ENCODE measurements around the gene FILIP1L. TPM values are rescaled to one million over a fixed set of nuclear protein-coding genes. Genes with fewer than 3 reads are reported as not detected.

The FILIP1L gene
- total and polyA plus RNA-seq, 2 of the 13 experiments (the other 11 are each of a cell fraction or from before 2014, with no cell fraction given) = 8.1 to 187 TPM

DNA sequence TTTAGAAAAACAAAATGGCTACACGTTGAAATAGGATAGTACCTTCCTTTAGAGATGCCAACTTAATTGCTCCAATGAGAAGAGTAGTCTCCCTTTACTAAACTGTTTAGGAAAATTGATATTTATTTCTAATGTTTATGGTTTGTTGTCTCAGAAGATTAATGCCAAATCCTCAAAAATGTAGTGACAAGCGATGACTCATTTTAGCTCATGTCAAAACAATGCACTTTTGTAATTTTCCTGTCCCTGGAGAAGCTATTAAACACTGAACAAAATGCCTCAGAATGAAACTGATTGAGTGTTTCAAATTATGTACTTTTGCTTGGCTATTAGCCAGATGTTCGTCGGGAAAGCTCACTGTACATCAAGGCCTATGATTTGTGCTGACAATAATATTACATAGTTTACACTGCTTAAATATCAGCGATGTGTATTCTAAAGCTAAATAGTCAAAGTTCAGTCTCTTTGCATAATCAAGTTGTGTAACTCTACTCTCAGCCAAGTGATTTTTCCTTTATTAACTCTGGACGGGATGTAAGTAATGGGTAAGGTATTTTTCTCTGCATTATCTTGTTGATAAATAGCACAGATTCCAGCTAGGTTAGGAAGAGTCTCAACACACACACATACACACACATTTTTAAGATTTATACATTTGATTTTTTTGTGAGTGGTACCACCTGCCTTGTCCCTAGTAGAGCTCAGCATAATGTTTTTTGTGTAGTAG is 212.9 kb downstream of the FILIP1L start (continued):
- peak; percentile 71 for TF ChIP-seq KAT8 (CRISPR knock-in tag; IDR thresholded peaks at IDR 0.05)
- TF ChIP-seq TBP (CRISPR knock-in tag; IDR thresholded peaks at IDR 0.05) = no peak
- TF ChIP-seq ELF3 (CRISPR knock-in tag; IDR thresholded peaks at IDR 0.05) = peak; percentile 81
- TF ChIP-seq SP5 (CRISPR knock-in tag; IDR thresholded peaks at IDR 0.05; ENCODE audit: borderline replicate concordance, low read depth) = no peak
- peak; percentile 90; the same call in 1 of the 2 replicates for TF ChIP-seq ZBTB20 (CRISPR knock-in tag; IDR thresholded peaks at IDR 0.05; ENCODE audit: borderline replicate concordance, low read depth)
- TF ChIP-seq THAP11 (CRISPR knock-in tag; IDR thresholded peaks at IDR 0.05) = peak; percentile 60
- TF ChIP-seq, protein P1, sequence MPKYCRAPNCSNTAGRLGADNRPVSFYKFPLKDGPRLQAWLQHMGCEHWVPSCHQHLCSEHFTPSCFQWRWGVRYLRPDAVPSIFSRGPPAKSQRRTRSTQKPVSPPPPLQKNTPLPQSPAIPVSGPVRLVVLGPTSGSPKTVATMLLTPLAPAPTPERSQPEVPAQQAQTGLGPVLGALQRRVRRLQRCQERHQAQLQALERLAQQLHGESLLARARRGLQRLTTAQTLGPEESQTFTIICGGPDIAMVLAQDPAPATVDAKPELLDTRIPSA (CRISPR knock-in tag; IDR thresholded peaks at IDR 0.05; ENCODE audit: borderline replicate concordance) = no peak
- TF ChIP-seq KDM5A (IDR thresholded peaks at IDR 0.05; ENCODE audit: borderline replicate concordance, low read length) = 0 out of 2 replicates have a peak, but pooled peaks have one; percentile 26

DNA sequence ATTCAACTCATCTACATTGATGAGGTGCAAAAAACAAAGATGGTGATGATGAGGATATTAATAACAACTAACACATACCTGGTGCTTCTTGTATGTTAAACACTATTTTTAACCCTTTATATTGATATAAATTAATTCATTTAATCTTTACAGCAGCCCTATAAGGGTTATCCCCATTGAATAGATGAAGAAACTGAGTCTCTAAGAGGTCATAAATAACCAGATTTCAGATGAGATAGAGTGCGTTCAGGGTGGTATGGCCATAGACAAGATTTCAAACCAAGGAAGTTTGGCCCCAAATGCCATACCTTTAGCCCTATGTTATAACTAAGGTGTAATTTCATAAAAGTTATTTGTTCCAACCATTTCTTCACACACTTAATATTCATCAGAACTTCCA is 214.1 kb downstream of the FILIP1L start:
- Histone ChIP-seq H3K79me2 (ENCODE audit: insufficient read depth, low read length) (peaks cover 4% of the 10 kb centered on the region), H3K36me3 (replicated peaks in 1 of 2; ENCODE audit: control insufficient read depth in 1 of 2, insufficient read depth in 2 of 2, low read length in 2 of 2) (no peaks in the 10 kb centered on the region), H3K9me3 (ENCODE audit: low read length) (no peaks in the 10 kb centered on the region), H2AFZ (ENCODE audit: low read length) (no peak overlapping the region), H3K4me2 (ENCODE audit: low read depth, low read length) (peak overlapping the region; percentile 49; the same call in 1 of the 2 replicates), H4K20me1 (ENCODE audit: insufficient read depth, low read length) (no peaks in the 10 kb centered on the region), H3K27ac (ENCODE audit: extremely low read length, insufficient read depth, low read length) (peak overlapping the region; percentile 73), H3K4me1 (ENCODE audit: insufficient read depth, low read length) (peaks cover 80% of the 10 kb centered on the region), H3K27me3 (ENCODE audit: control insufficient read depth in 1 of 2, insufficient read depth in 2 of 2, low read length in 2 of 2) (no peaks in the 10 kb centered on the region), H3K9ac (ENCODE audit: insufficient read depth, low read depth, low read length) (no peak overlapping the region), H3K4me3 (replicated peaks in 1 of 3; ENCODE audit: insufficient read depth in 1 of 3, low read depth in 2 of 3, low read length in 3 of 3) (no peak overlapping the region)
- CTCF ChIA-PET (ENCODE audit: low intra/inter-chr PET ratio, low total read pairs) = no interaction called here
- in situ Hi-C loops (cut with HindIII; ENCODE audit: extremely low pct_ligation_motif_present, low pct_unique_long_range_greater_than_20kb) (no loop called here), intact Hi-C loops (cut with micrococcal nuclease; ENCODE audit: unreplicated experiment) (loop anchor here (2.0 kb wide), 1 partner anchor 21 kb away; no protein-coding TSS in a partner anchor)
- no peak for TF ChIP-seq SRSF9 (IDR thresholded peaks at IDR 0.05; ENCODE audit: borderline replicate concordance, insufficient read depth, low read depth, low read length, poor library complexity, severe bottlenecking)
- peak; percentile 51; the same call in 1 of the 2 replicates for TF ChIP-seq ZNF629 (CRISPR knock-in tag; conservative IDR thresholded peaks at IDR 0.05)
- BruUV-seq (replicated peaks) = no TSS peak
- FAIRE-seq (no peak), DNase-seq (ENCODE audit: low spot score) (no peak), ATAC-seq (no peak)
- 100% methylated on average over 1 of the region's 1 CpG for WGBS (ENCODE audit: low lambda C conversion rate)
- POLR2A ChIA-PET = interaction anchor here (1.0 to 2.1 kb wide), 4 partner anchors 16 to 360 kb away, joined by 3 to 32 read pairs (median 4); partner anchors contain the start of gene TBC1D23

All from HepG2 (cell line).